SK-N-SH (cell line): ENCODE results near the gene DNASE2B. TPM values are rescaled to one million over a fixed set of nuclear protein-coding genes. Genes with fewer than 3 reads are reported as not detected.

Source experiments
- CTCF ChIA-PET: fragments of 300-600, 350-600 bp; formaldehyde crosslinking; extraction: SDS; loops from one replicate; lab custom pipeline; 2021; lab: Yijun Ruan, JAX
- POLR2A ChIA-PET: fragments of 350-600 bp; sonication (Branson Sonifier 250); formaldehyde crosslinking; extraction: SDS; loops from one replicate; lab custom pipeline; 2020; ENCODE audit warnings: antibody characterized with exemption, inconsistent platforms; lab: Yijun Ruan, JAX
- DNase-seq: peaks from one replicate; pipeline ENCODE4 v3.0.0; 2012
- H2AFZ ChIP-seq: fragments of 200-600 bp; sonication (generic); 2 replicates; pipeline ENCODE4 v1.8.1; 2016; ENCODE audit warnings: antibody characterized with exemption, mild to moderate bottlenecking, low read depth
- H3F3A ChIP-seq: fragments of 200-600 bp; sonication (generic); replicated peaks from 2 replicates; pipeline ENCODE3; 2016; ENCODE audit warnings: antibody characterized with exemption, mild to moderate bottlenecking; ENCODE audit not compliant: insufficient read depth
- H3K27ac ChIP-seq, 2 experiments: fragments of 200-500 bp in 1 of 2; fragments of 200-600 bp in 1 of 2; sonication (Bioruptor generic) in 1 of 2; sonication (generic), shearing (Covaris generic) in 1 of 2; 2 replicates each; pipeline versions ENCODE4 v1.5.1 to v1.6.1; 2014 to 2016; ENCODE audit warnings: low read depth in 2 of 2, inconsistent platforms in 1 of 2, low read length in 1 of 2, mild to moderate bottlenecking in 1 of 2, mixed read lengths in 1 of 2
- H3K27me3 ChIP-seq: fragments of 200-600 bp; sonication (generic), shearing (Covaris generic); 2 replicates; pipeline ENCODE4 v1.6.1; 2016; ENCODE audit warnings: mixed run types; ENCODE audit not compliant: insufficient read depth
- H3K36me3 ChIP-seq, 2 experiments: fragments of 200-500 bp in 1 of 2; fragments of 200-600 bp in 1 of 2; sonication (Bioruptor generic) in 1 of 2; sonication (generic) in 1 of 2; replicated peaks in 1 of 2; 2 replicates each; pipeline versions ENCODE3 to v1.5.1; 2014 to 2016; ENCODE audit warnings: low read length in 1 of 2, mild to moderate bottlenecking in 1 of 2; ENCODE audit not compliant: insufficient read depth in 2 of 2, control insufficient read depth in 1 of 2
- H3K4me1 ChIP-seq, 2 experiments: fragments of 200-500 bp in 1 of 2; fragments of 200-600 bp in 1 of 2; sonication (Bioruptor generic) in 1 of 2; sonication (generic), shearing (Covaris generic) in 1 of 2; 2 replicates each; pipeline versions ENCODE4 v1.5.1 to v1.6.1; 2014 to 2016; ENCODE audit warnings: low read depth in 1 of 2, low read length in 1 of 2, mixed run types in 1 of 2; ENCODE audit not compliant: insufficient read depth in 2 of 2, control insufficient read depth in 1 of 2
- H3K4me2 ChIP-seq: fragments of 200-600 bp; sonication (generic), shearing (Covaris generic); 2 replicates; pipeline ENCODE4 v1.6.1; 2017; ENCODE audit warnings: mixed run types
- H3K4me3 ChIP-seq, 2 experiments: fragments of 200-500 bp in 1 of 2; fragments of 200-600 bp in 1 of 2; sonication (Bioruptor generic) in 1 of 2; sonication (generic), shearing (Covaris generic) in 1 of 2; 2 replicates each; pipeline versions ENCODE4 v1.5.1 to v1.8.1; 2014 to 2016; ENCODE audit warnings: low read depth in 2 of 2, inconsistent platforms in 1 of 2, low read length in 1 of 2, mild to moderate bottlenecking in 1 of 2, mixed read lengths in 1 of 2, moderate library complexity in 1 of 2
- H3K79me2 ChIP-seq: fragments of 200-600 bp; sonication (generic); 2 replicates; pipeline ENCODE4 v1.8.1; 2017; ENCODE audit warnings: mild to moderate bottlenecking; ENCODE audit not compliant: insufficient read depth
- H3K9ac ChIP-seq: fragments of 200-600 bp; sonication (generic); 2 replicates; pipeline ENCODE4 v1.6.1; 2017; ENCODE audit warnings: mixed run types
- H3K9me2 ChIP-seq: fragments of 200-600 bp; sonication (generic); 2 replicates; pipeline ENCODE4 v1.6.1; 2017; ENCODE audit warnings: mixed run types
- H3K9me3 ChIP-seq: fragments of 200-600 bp; sonication (generic); 2 replicates; pipeline ENCODE4 v1.6.1; 2017; ENCODE audit warnings: mixed run types, mild to moderate bottlenecking, moderate library complexity
- H4K20me1 ChIP-seq: fragments of 200-600 bp; sonication (generic); 2 replicates; pipeline ENCODE4 v1.6.1; 2017; ENCODE audit warnings: mild to moderate bottlenecking, mixed run types; ENCODE audit not compliant: insufficient read depth
- CTCF ChIP-seq: fragments of 200-600 bp; sonication (generic); IDR thresholded peaks from 2 replicates; pipeline ENCODE4 v1.6.1; 2017; ENCODE audit warnings: antibody characterized with exemption, mild to moderate bottlenecking, moderate library complexity
- ELF1 ChIP-seq: IDR thresholded peaks from 2 replicates; pipeline ENCODE4 v1.4.0; 2012
- EZH2phosphoT487 ChIP-seq: fragments of 200-600 bp; sonication (generic); IDR thresholded peaks from 2 replicates; pipeline ENCODE4 v1.6.1; 2017; ENCODE audit warnings: low read depth, mixed run types, mild to moderate bottlenecking, antibody characterized with exemption, moderate library complexity, borderline replicate concordance
- FOXJ3 ChIP-seq: sonication (generic); formaldehyde crosslinking; IDR thresholded peaks from 2 replicates; pipeline ENCODE4 v1.5.1; 2020; ENCODE audit warnings: mild to moderate bottlenecking, missing genetic modification reagents
- FOXM1 ChIP-seq: IDR thresholded peaks from 2 replicates; pipeline ENCODE4 v1.4.0; 2012; ENCODE audit warnings: low read depth, mild to moderate bottlenecking
- GABPA ChIP-seq: IDR thresholded peaks from 2 replicates; pipeline ENCODE4 v1.4.0; 2012; ENCODE audit warnings: low read depth, mild to moderate bottlenecking
- GATA2 ChIP-seq: sonication (generic); formaldehyde crosslinking; IDR thresholded peaks from 2 replicates; pipeline ENCODE4 v1.5.0; 2020; ENCODE audit warnings: mild to moderate bottlenecking, missing genetic modification reagents
- IRF3 ChIP-seq: fragments of 150-350 bp; IDR thresholded peaks from 2 replicates; pipeline ENCODE4 v1.6.1; 2016; ENCODE audit warnings: mild to moderate bottlenecking, low read depth, low read length
- MEF2A ChIP-seq: IDR thresholded peaks from 2 replicates; pipeline ENCODE4 v1.4.0; 2012; ENCODE audit warnings: low read depth, borderline replicate concordance
- MXI1 ChIP-seq: IDR thresholded peaks from 2 replicates; pipeline ENCODE4 v1.6.1; 2012; ENCODE audit warnings: mild to moderate bottlenecking, low read depth, low read length, improper control_type of control experiment
- NFIC ChIP-seq: IDR thresholded peaks from 2 replicates; pipeline ENCODE4 v1.4.0; 2012; ENCODE audit warnings: borderline replicate concordance
- NRF1 ChIP-seq: IDR thresholded peaks from 2 replicates; pipeline ENCODE4 v1.6.1; 2012; ENCODE audit warnings: low read depth, mild to moderate bottlenecking, low read length
- PBX3 ChIP-seq: IDR thresholded peaks from 2 replicates; pipeline ENCODE4; 2012
- POLR2AphosphoS5 ChIP-seq: IDR thresholded peaks from 2 replicates; pipeline ENCODE4 v1.6.1; 2012; ENCODE audit warnings: low read depth, low read length
- RAD21 ChIP-seq: IDR thresholded peaks from 2 replicates; pipeline ENCODE4 v1.6.1; 2012; ENCODE audit warnings: mild to moderate bottlenecking, low read length
- RCOR1 ChIP-seq: fragments of 150-350 bp; IDR thresholded peaks from 2 replicates; pipeline ENCODE4 v1.6.1; 2017; ENCODE audit warnings: antibody characterized with exemption, low read length
- RFX5 ChIP-seq: IDR thresholded peaks from 2 replicates; pipeline ENCODE4 v1.6.1; 2012; ENCODE audit warnings: mild to moderate bottlenecking, improper control_type of control experiment, low read length
- RXRA ChIP-seq: IDR thresholded peaks from 2 replicates; pipeline ENCODE4 v1.4.0; 2012; ENCODE audit warnings: low read depth, mild to moderate bottlenecking, borderline replicate concordance
- TAF1 ChIP-seq: IDR thresholded peaks from 2 replicates; pipeline ENCODE4 v1.6.1; 2012; ENCODE audit warnings: low read depth, mild to moderate bottlenecking, low read length, moderate library complexity, borderline replicate concordance
- USF1 ChIP-seq: IDR thresholded peaks from 2 replicates; pipeline ENCODE4 v1.4.0; 2012; ENCODE audit warnings: low read depth, borderline replicate concordance
- USF2 ChIP-seq: fragments of 150-350 bp; IDR thresholded peaks from 2 replicates; pipeline ENCODE4 v1.6.1; 2017; ENCODE audit warnings: antibody characterized with exemption, low read length, low read depth, borderline replicate concordance
- YY1 ChIP-seq: IDR thresholded peaks from 2 replicates; pipeline ENCODE4 v1.4.0; 2012; ENCODE audit warnings: low read depth, mild to moderate bottlenecking
- ZBTB33 ChIP-seq: IDR thresholded peaks from 2 replicates; pipeline ENCODE4 v1.4.0; 2012; ENCODE audit warnings: low read depth, borderline replicate concordance
- WGBS: methylation state at CpG from one replicate; pipeline ENCODE4 v1.1.6; 2017; ENCODE audit warnings: low lambda C conversion rate; 5-methylcytosine and 5-hydroxymethylcytosine counted together
- polyA plus RNA-seq, 3 experiments: library from polyadenylated mRNA; depleted of rRNA; stranded (reverse); fragments of >200 nt; gene quantifications; 2 replicates each; pipeline ENCODE4 v1.2.3, GENCODE V29; 2012

Gene DNASE2B
- polyA plus RNA-seq, 1 of the 3 experiments (the other 2 are of a cell fraction) = 0.03 TPM

- TF ChIP-seq RAD21 (no peak), TAF1 (no peak), NFIC (no peak), PBX3 (no peak), MXI1 (no peak), ELF1 (no peak), YY1 (no peak), RFX5 (no peak), GATA2 (CRISPR knock-in tag) (no peak)
Observed at GRCh38 chr1:84348759-84349158, 49.5 kb upstream of the DNASE2B start (continued).

- no peaks in the 10 kb centered on the region for H3K27me3 ChIP-seq
Observed at GRCh38 chr1:84350104-84350503, 48.2 kb upstream of the DNASE2B start.

More at GRCh38 chr1:84350104-84350503, 48.2 kb upstream of the DNASE2B start:
- DNase-seq = no peak
- Histone ChIP-seq H3K36me3 (no peaks in the 10 kb centered on the region), H3K79me2 (no peaks in the 10 kb centered on the region), H3F3A (no peaks in the 10 kb centered on the region), H2AFZ (no peak overlapping the region), H3K27ac (no peak overlapping the region), H3K4me1 (peaks cover 19% of the 10 kb centered on the region in 2 experiments; a peak in 3 of 4 replicates), H3K4me2 (no peak overlapping the region), H3K9me2 (no peaks in the 10 kb centered on the region), H3K9ac (no peak overlapping the region), H3K4me3 (no peak overlapping the region), H3K9me3 (no peaks in the 10 kb centered on the region), H4K20me1 (no peaks in the 10 kb centered on the region)
- 55% methylated on average over 3 of the region's 3 CpGs for WGBS
- POLR2A ChIA-PET = no interaction called here
- CTCF ChIA-PET = interaction anchor here (1.2 to 1.4 kb wide), 2 partner anchors 11 to 48 kb away, joined by 3 to 5 read pairs; partner anchors contain the start of gene SAMD13
- TF ChIP-seq POLR2AphosphoS5 = no peak
- TF ChIP-seq RFX5 = no peak
- no peak for TF ChIP-seq GABPA
- no peak for TF ChIP-seq USF2
- no peak for TF ChIP-seq RXRA
- TF ChIP-seq FOXJ3 = no peak
- TF ChIP-seq NRF1 = no peak
- TF ChIP-seq USF1 = no peak
- TF ChIP-seq IRF3 = no peak
- no peak for TF ChIP-seq FOXM1
- TF ChIP-seq RCOR1 = no peak
- TF ChIP-seq CTCF = no peak
- no peak for TF ChIP-seq GATA2 (CRISPR knock-in tag)
- no peak for TF ChIP-seq EZH2phosphoT487
- no peak for TF ChIP-seq MEF2A
- TF ChIP-seq ZBTB33 = no peak
